ENCODE data around the gene SPDYE17. TPM values are rescaled to one million over a fixed set of nuclear protein-coding genes. Genes with fewer than 3 reads are reported as not detected.

Gene SPDYE17
- total RNA-seq = not detected

GRCh38 chr7:77032261-77032660, at the start of gene SPDYE17:
SPDYE17 (minus strand) TSS chr7:77032361; CDS start chr7:77030570, 1,791 bp downstream.

GRCh38 chr7:77062557-77062956, 30.4 kb upstream of the SPDYE17 start, which contains the start of gene SPDYE18:
SPDYE18 (minus strand) TSS chr7:77062558; CDS start chr7:77060512, 2,046 bp downstream.

Small RNAs within 50 kb of the gene (small RNA-seq; reads per million reads assigned to genes)
- not detected for gene RF00019 (ENCODE audit: low replicate concordance)

Other genes with a start within 250 kb of the SPDYE17 start
- gene SPDYE18, start 30.2 kb upstream of the SPDYE17 start, total RNA-seq = 1.6 TPM
- 11.1 TPM for gene CCDC146, start 90.3 kb upstream of the SPDYE17 start, total RNA-seq
- gene FGL2, start 167.5 kb upstream of the SPDYE17 start, total RNA-seq = 97.6 TPM

Data from metanephros (tissue), 2 donors.